DOHH2 (cell line): Measurements from ENCODE around the gene BCOR.

Experiments used
- H3F3A ChIP-seq: fragments of 200-600 bp; sonication (generic), shearing (Covaris generic); 2 replicates; pipeline ENCODE4 v1.6.0; 2016; ENCODE audit warnings: antibody characterized with exemption, mild to moderate bottlenecking; ENCODE audit not compliant: control insufficient read depth, insufficient read depth
- H3K27ac ChIP-seq: fragments of 200-600 bp; sonication (generic); 2 replicates; pipeline ENCODE4 v1.5.1; 2014; ENCODE audit warnings: low read depth, mild to moderate bottlenecking, low read length, moderate library complexity
- H3K27me3 ChIP-seq: fragments of 200-600 bp; sonication (generic); 2 replicates; pipeline ENCODE4 v1.6.1; 2014; ENCODE audit warnings: mild to moderate bottlenecking, low read length, mixed read lengths; ENCODE audit not compliant: control insufficient read depth
- H3K36me3 ChIP-seq: fragments of 200-600 bp; sonication (generic); 2 replicates; pipeline ENCODE4 v1.6.1; 2014; ENCODE audit warnings: mild to moderate bottlenecking, low read length, moderate library complexity, mixed read lengths; ENCODE audit not compliant: control insufficient read depth
- H3K4me1 ChIP-seq: fragments of 200-600 bp; sonication (generic); 2 replicates; pipeline ENCODE4 v1.6.1; 2014; ENCODE audit warnings: mild to moderate bottlenecking, low read length, mixed read lengths; ENCODE audit not compliant: control insufficient read depth
- H3K4me2 ChIP-seq: fragments of 200-600 bp; sonication (generic); 2 replicates; pipeline ENCODE4 v1.6.0; 2014; ENCODE audit warnings: mild to moderate bottlenecking, low read length, moderate library complexity
- H3K4me3 ChIP-seq: fragments of 200-600 bp; sonication (generic); 2 replicates; pipeline ENCODE4 v1.5.1; 2014; ENCODE audit warnings: mild to moderate bottlenecking, low read length, mixed read lengths
- H3K79me2 ChIP-seq: fragments of 200-600 bp; sonication (generic); 2 replicates; pipeline ENCODE4 v1.6.1; 2014; ENCODE audit warnings: mild to moderate bottlenecking, low read length, mixed read lengths; ENCODE audit not compliant: control insufficient read depth
- H3K9me2 ChIP-seq: fragments of 200-600 bp; sonication (generic); replicated peaks from 2 replicates; pipeline ENCODE4 v1.6.1; 2014; ENCODE audit warnings: mild to moderate bottlenecking, low read length, mixed read lengths; ENCODE audit not compliant: control insufficient read depth
- H3K9me3 ChIP-seq: fragments of 200-600 bp; sonication (generic); 2 replicates; pipeline ENCODE4 v1.6.1; 2014; ENCODE audit warnings: antibody characterized with exemption, low read length, mixed read lengths; ENCODE audit not compliant: control insufficient read depth, insufficient read depth
- H4K20me1 ChIP-seq: fragments of 200-600 bp; sonication (generic); 2 replicates; pipeline ENCODE4 v1.6.0; 2014; ENCODE audit warnings: low read depth, mild to moderate bottlenecking, antibody characterized with exemption, low read length, moderate library complexity; ENCODE audit not compliant: control insufficient read depth, insufficient read depth
- EZH2phosphoT487 ChIP-seq: fragments of 200-600 bp; sonication (generic); IDR thresholded peaks from 2 replicates; pipeline ENCODE4 v1.6.1; 2017; ENCODE audit warnings: borderline replicate concordance, mild to moderate bottlenecking, antibody characterized with exemption, low read length, moderate library complexity, mixed read lengths
- TF ChIP-seq, protein P1 (sequence below): fragments of 200-600 bp; sonication (generic); IDR thresholded peaks from one replicate; pipeline ENCODE4 v1.5.1; 2014; ENCODE audit warnings: antibody characterized with exemption, mild to moderate bottlenecking, low read depth, low read length; ENCODE audit not compliant: poor library complexity, severe bottlenecking

BCOR gene

DNA sequence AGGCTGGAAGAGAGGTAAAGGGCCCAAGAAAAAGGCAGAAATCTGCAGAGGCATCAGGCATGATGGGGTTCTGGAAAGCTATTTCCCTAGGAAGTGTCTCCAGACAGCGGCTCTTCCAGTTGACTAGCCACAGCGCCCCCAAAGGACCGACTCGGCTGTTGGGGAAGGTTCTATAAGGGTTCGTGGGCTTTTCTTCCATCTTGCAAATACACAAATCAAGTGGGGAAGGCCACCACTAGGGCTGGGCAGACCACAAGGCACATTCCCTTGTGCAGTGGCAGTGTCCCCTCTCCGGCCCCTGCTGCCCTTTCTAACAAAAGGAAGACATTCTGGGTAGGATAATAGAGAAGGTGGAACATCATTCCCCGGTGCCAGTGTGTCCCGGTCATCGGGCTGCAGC lies 18.2 kb downstream of the BCOR start:
- peaks cover 64% of the 10 kb centered on the region for H3K79me2 ChIP-seq
- peaks cover 23% of the 10 kb centered on the region for H3K36me3 ChIP-seq
- no peak overlapping the region for H3K27ac ChIP-seq

DNA sequence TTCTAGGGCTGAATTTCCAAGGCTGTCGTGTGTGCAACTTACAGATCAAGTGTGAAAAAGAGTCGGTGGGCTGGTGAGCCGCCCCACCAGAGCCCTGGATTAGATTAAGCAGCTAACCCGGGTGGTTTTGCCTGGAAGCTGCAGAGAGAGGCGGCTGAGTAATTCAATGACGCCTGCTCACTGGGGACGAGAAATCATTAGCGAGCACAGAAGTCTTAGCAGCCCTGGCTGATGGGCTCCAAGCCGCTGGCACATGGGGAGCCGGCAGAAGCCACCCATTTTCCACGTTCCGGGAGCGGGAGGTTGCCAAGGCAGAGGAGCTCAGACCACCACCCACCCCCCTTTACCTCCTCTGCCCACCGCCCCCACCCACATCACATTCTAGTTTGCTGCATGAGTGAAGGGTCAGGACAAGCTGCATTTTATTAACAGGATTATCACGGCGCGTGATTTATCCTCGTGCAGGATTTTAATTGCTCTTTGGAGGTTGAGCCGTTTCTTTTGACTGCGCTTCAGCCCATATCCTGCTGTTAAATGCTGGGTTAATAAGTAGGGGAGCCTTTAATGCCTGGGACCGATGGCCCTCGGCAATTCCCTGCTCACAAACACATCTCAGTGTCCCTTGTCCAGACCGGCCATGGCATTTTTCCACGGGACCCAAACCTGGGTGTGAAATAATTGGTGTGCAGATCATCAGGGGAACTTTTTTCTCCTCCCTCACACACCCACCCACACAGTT lies 19.1 kb downstream of the BCOR start:
- Histone ChIP-seq H3K9me3 (no peaks in the 10 kb centered on the region), H3K27me3 (no peaks in the 10 kb centered on the region), H3K4me3 (no peak overlapping the region), H3K4me1 (peaks cover 10% of the 10 kb centered on the region), H3K4me2 (no peak overlapping the region), H3K79me2 (peaks cover 57% of the 10 kb centered on the region), H3F3A (no peaks in the 10 kb centered on the region), H3K9me2 (no peaks in the 10 kb centered on the region), H3K27ac (no peak overlapping the region), H4K20me1 (no peaks in the 10 kb centered on the region; the same call in 1 of the 2 replicates), H3K36me3 (peaks cover 32% of the 10 kb centered on the region)
- TF ChIP-seq, protein P1, sequence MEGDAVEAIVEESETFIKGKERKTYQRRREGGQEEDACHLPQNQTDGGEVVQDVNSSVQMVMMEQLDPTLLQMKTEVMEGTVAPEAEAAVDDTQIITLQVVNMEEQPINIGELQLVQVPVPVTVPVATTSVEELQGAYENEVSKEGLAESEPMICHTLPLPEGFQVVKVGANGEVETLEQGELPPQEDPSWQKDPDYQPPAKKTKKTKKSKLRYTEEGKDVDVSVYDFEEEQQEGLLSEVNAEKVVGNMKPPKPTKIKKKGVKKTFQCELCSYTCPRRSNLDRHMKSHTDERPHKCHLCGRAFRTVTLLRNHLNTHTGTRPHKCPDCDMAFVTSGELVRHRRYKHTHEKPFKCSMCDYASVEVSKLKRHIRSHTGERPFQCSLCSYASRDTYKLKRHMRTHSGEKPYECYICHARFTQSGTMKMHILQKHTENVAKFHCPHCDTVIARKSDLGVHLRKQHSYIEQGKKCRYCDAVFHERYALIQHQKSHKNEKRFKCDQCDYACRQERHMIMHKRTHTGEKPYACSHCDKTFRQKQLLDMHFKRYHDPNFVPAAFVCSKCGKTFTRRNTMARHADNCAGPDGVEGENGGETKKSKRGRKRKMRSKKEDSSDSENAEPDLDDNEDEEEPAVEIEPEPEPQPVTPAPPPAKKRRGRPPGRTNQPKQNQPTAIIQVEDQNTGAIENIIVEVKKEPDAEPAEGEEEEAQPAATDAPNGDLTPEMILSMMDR, result no peak
- TF ChIP-seq EZH2phosphoT487, result no peak

More for the DNA sequence above, 18.2 kb downstream of the BCOR start:
- Histone ChIP-seq H3K4me3 (no peak overlapping the region), H3K9me3 (no peaks in the 10 kb centered on the region), H3F3A (no peaks in the 10 kb centered on the region), H3K27me3 (no peaks in the 10 kb centered on the region), H4K20me1 (no peaks in the 10 kb centered on the region; the same call in 1 of the 2 replicates), H3K4me1 (peaks cover 18% of the 10 kb centered on the region), H3K9me2 (no peaks in the 10 kb centered on the region), H3K4me2 (no peak overlapping the region)
- no peak for TF ChIP-seq EZH2phosphoT487
- TF ChIP-seq, protein P1, result no peak

DNA sequence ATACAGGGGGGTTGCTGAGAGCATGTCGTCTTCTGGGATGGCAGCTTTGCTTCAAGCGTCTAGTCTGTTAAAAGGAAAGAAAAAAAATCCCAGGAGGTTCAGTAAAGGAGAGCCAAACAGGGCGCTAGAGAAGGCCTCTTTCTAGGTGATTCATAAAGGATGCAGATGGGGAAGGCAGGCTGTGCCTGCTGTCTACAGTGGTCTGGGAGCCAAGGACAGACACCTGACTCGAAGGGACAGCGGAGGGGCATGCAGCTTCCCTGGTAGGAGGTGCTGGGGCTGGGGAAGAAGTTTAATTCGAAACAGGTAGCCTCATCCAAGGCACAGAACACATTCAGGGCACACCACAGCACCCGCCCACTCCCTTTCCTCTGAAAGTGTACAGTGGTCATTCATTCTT lies 19.9 kb downstream of the BCOR start:
- H3K27me3 ChIP-seq, result no peaks in the 10 kb centered on the region
- no peak overlapping the region for H3K4me2 ChIP-seq
- TF ChIP-seq, protein P1, result no peak
- no peak for TF ChIP-seq EZH2phosphoT487
- no peaks in the 10 kb centered on the region; the same call in 1 of the 2 replicates for H4K20me1 ChIP-seq
- H3K36me3 ChIP-seq, result peaks cover 40% of the 10 kb centered on the region
- H3K27ac ChIP-seq, result no peak overlapping the region
- no peak overlapping the region for H3K4me3 ChIP-seq
- peaks cover 3% of the 10 kb centered on the region for H3K4me1 ChIP-seq
- H3K79me2 ChIP-seq, result peaks cover 57% of the 10 kb centered on the region
- H3F3A ChIP-seq, result no peaks in the 10 kb centered on the region
- no peaks in the 10 kb centered on the region for H3K9me3 ChIP-seq
- H3K9me2 ChIP-seq, result no peaks in the 10 kb centered on the region
